ENCODE measurements around the gene UBR1. TPM values are rescaled to one million over a fixed set of nuclear protein-coding genes. Genes with fewer than 3 reads are reported as not detected.

UBR1 gene
- total RNA-seq, 1 experiment from 2014 or later, result 17.9 TPM

GRCh38 chr15:43085921-43086320 is 19.9 kb downstream of the UBR1 start:
- no peaks in the 10 kb centered on the region for H3K9me2 ChIP-seq (ENCODE audit: insufficient read depth)
- no peaks in the 10 kb centered on the region for H3K9me3 ChIP-seq (ENCODE audit: control insufficient read depth in 1 of 2, insufficient read depth in 1 of 2, low read depth in 1 of 2, low read length in 2 of 2)
- no peak overlapping the region for H3K4me3 ChIP-seq (replicated peaks in 1 of 2; ENCODE audit: low read depth in 1 of 2, low read length in 2 of 2)
- no TSS peak for BruUV-seq (replicated peaks)
- intact Hi-C loops (cut with micrococcal nuclease), result no loop called here
- no peaks in the 10 kb centered on the region for H3K4me1 ChIP-seq (ENCODE audit: control insufficient read depth in 1 of 2, insufficient read depth in 2 of 2, low read length in 2 of 2)
- ChIA-PET CTCF (no interaction called here), RAD21 (ENCODE audit: low non-redundant PET in 1 of 2, low total read pairs in 2 of 2, uncharacterized antibody in 2 of 2, unreplicated experiment in 2 of 2) (no interaction called here), POLR2A (no interaction called here)
- peaks cover 6 to 18% of the 10 kb centered on the region in 2 experiments; a peak in 2 of 4 replicates for H3K36me3 ChIP-seq (ENCODE audit: control insufficient read depth in 1 of 2, insufficient read depth in 2 of 2, low read length in 2 of 2)
- no peak overlapping the region for H2AFZ ChIP-seq (ENCODE audit: low read depth, low read length, poor library complexity, severe bottlenecking)
- ATAC-seq (no peak), DNase-seq (ENCODE audit: low read depth, low spot score) (no peak)
- no peak overlapping the region for H3K9ac ChIP-seq (ENCODE audit: low read length)
- peaks cover 21% of the 10 kb centered on the region for H3K79me2 ChIP-seq (ENCODE audit: insufficient read depth, low read length)
- H3K27me3 ChIP-seq (ENCODE audit: insufficient read depth, low read length), result no peaks in the 10 kb centered on the region
- no peak for TF ChIP-seq EGR1 (IDR thresholded peaks at IDR 0.05; ENCODE audit: low read depth)
- no peak for TF ChIP-seq CTCF (IDR thresholded peaks at IDR 0.05 in 2 of 3, conservative IDR thresholded peaks at IDR 0.05 in 1 of 3; ENCODE audit: borderline replicate concordance in 1 of 3, insufficient read depth in 1 of 3, low read depth in 2 of 3, low read length in 2 of 3)
- TF ChIP-seq ZNF274 (IDR thresholded peaks at IDR 0.05; ENCODE audit: low read depth, low read length), result no peak
- no peak for TF ChIP-seq REST (IDR thresholded peaks at IDR 0.05; ENCODE audit: low read depth)
- no peak for TF ChIP-seq SP1 (IDR thresholded peaks at IDR 0.05; ENCODE audit: low read depth)
- no peak for TF ChIP-seq RAD21 (IDR thresholded peaks at IDR 0.05; ENCODE audit: low read depth)
- no peak for TF ChIP-seq TCF7L2 (IDR thresholded peaks at IDR 0.05; ENCODE audit: borderline replicate concordance, extremely low read depth, insufficient read depth, insufficient read length)
- no peak for TF ChIP-seq POLR2AphosphoS5 (IDR thresholded peaks at IDR 0.05; ENCODE audit: low read depth, low read length)
- TF ChIP-seq CBX3 (IDR thresholded peaks at IDR 0.05; ENCODE audit: low read depth), result no peak
- TF ChIP-seq SIN3A (IDR thresholded peaks at IDR 0.05; ENCODE audit: low read depth), result no peak
- no peak for TF ChIP-seq FOSL1 (IDR thresholded peaks at IDR 0.05; ENCODE audit: low read depth)
- TF ChIP-seq JUND (IDR thresholded peaks at IDR 0.05), result no peak
- TF ChIP-seq MAX (IDR thresholded peaks at IDR 0.05), result no peak
- TF ChIP-seq CEBPB (IDR thresholded peaks at IDR 0.05; ENCODE audit: low read depth), result no peak
- no peak for TF ChIP-seq ZBTB33 (IDR thresholded peaks at IDR 0.05; ENCODE audit: extremely low read depth, insufficient replicate concordance, low read length)
- no peak overlapping the region for H3K4me2 ChIP-seq (ENCODE audit: low read length)
- no peak overlapping the region for H3K27ac ChIP-seq (ENCODE audit: low read depth, low read length)
- no peaks in the 10 kb centered on the region for H4K20me1 ChIP-seq (ENCODE audit: insufficient read depth)

Measured in HCT116 (cell line).